Testis (tissue), 2 donors: ENCODE data around the gene RNF151.

Source experiments
- CTCF ChIP-seq, 3 experiments: fragments of 450-650 bp in 2 of 3; fragments of 200-600 bp in 1 of 3; sonication (generic) in 1 of 3; IDR thresholded peaks; one replicate each; pipeline ENCODE4 v1.5.1; 2016 to 2019; ENCODE audit warnings: antibody characterized with exemption in 3 of 3, mild to moderate bottlenecking in 2 of 3, moderate library complexity in 1 of 3
- POLR2A ChIP-seq: fragments of 450-650 bp; IDR thresholded peaks from one replicate; pipeline ENCODE4 v1.6.1; 2017; ENCODE audit warnings: antibody characterized with exemption, mild to moderate bottlenecking, moderate library complexity

GRCh38 chr16:1959269-1960039 lies 7.2 kb upstream of the RNF151 start, which contains the start of gene NDUFB10:
- TF ChIP-seq CTCF (IDR thresholded peaks at IDR 0.05) (peak; percentile 62 to 75 (median 65)), POLR2A (peak; percentile 51)
